ENCODE measurements around the gene PTPN4. TPM values are rescaled to one million over a fixed set of nuclear protein-coding genes. Genes with fewer than 3 reads are reported as not detected.

PTPN4 gene
- total and polyA plus RNA-seq, 2 donors = 4.8 to 58.1 TPM

- Histone ChIP-seq H3K4me3 (ENCODE audit: low read depth, low read length) (no peak overlapping the region), H3K4me1 (ENCODE audit: insufficient read depth) (no peaks in the 10 kb centered on the region), H3K27ac (ENCODE audit: low read depth) (no peak overlapping the region), H3K36me3 (ENCODE audit: insufficient read depth) (no peaks in the 10 kb centered on the region)
- 92% methylated on average over 2 of the region's 2 CpGs for WGBS
- no peak for DNase-seq (ENCODE audit: extremely low spot score)
Measured at GRCh38 chr2:119818792-119819191, 59.1 kb downstream of the PTPN4 start.

- H3K4me3 ChIP-seq (ENCODE audit: low read depth, low read length) = no peak overlapping the region
- no peak overlapping the region for H3K27ac ChIP-seq (ENCODE audit: low read depth)
- H3K36me3 ChIP-seq (ENCODE audit: insufficient read depth) = no peaks in the 10 kb centered on the region
- WGBS = 96% methylated on average over 6 of the region's 6 CpGs
- no peaks in the 10 kb centered on the region for H3K4me1 ChIP-seq (ENCODE audit: insufficient read depth)
- no peak for DNase-seq (ENCODE audit: extremely low spot score)
Measured at GRCh38 chr2:119819846-119820245, 60.1 kb downstream of the PTPN4 start.

- no peaks in the 10 kb centered on the region for H3K4me1 ChIP-seq (ENCODE audit: insufficient read depth)
- no peak for DNase-seq (ENCODE audit: extremely low spot score)
- H3K36me3 ChIP-seq (ENCODE audit: insufficient read depth) = no peaks in the 10 kb centered on the region
- no peak overlapping the region for H3K4me3 ChIP-seq (ENCODE audit: low read depth, low read length)
- no peak overlapping the region for H3K27ac ChIP-seq (ENCODE audit: low read depth)
Measured at GRCh38 chr2:119820275-119820674, 60.6 kb downstream of the PTPN4 start.

- no peak for DNase-seq (ENCODE audit: extremely low spot score)
- Histone ChIP-seq H3K27ac (ENCODE audit: low read depth) (no peak overlapping the region), H3K4me1 (ENCODE audit: insufficient read depth) (no peaks in the 10 kb centered on the region), H3K4me3 (ENCODE audit: low read depth, low read length) (no peak overlapping the region), H3K36me3 (ENCODE audit: insufficient read depth) (no peaks in the 10 kb centered on the region)
- WGBS = 94% methylated on average over 2 of the region's 2 CpGs
Measured at GRCh38 chr2:119821266-119821665, 61.5 kb downstream of the PTPN4 start.

- H3K27ac ChIP-seq (ENCODE audit: low read depth) = no peak overlapping the region
- H3K36me3 ChIP-seq (ENCODE audit: insufficient read depth) = no peaks in the 10 kb centered on the region
- no peak overlapping the region for H3K4me3 ChIP-seq (ENCODE audit: low read depth, low read length)
- WGBS = 46% methylated on average over 7 of the region's 7 CpGs
- peak; percentile 14 for DNase-seq (ENCODE audit: extremely low spot score)
- no peaks in the 10 kb centered on the region for H3K4me1 ChIP-seq (ENCODE audit: insufficient read depth)
Measured at GRCh38 chr2:119823734-119824334, 64.1 kb downstream of the PTPN4 start.

- Histone ChIP-seq H3K36me3 (ENCODE audit: insufficient read depth) (no peaks in the 10 kb centered on the region), H3K27ac (ENCODE audit: low read depth) (no peak overlapping the region), H3K4me3 (ENCODE audit: low read depth, low read length) (no peak overlapping the region), H3K4me1 (ENCODE audit: insufficient read depth) (no peaks in the 10 kb centered on the region)
- no peak for DNase-seq (ENCODE audit: extremely low spot score)
- 70% methylated on average over 5 of the region's 5 CpGs for WGBS
Measured at GRCh38 chr2:119826370-119826961, 66.7 kb downstream of the PTPN4 start.

GRCh38 chr2:119827866-119828507 is 68.3 kb downstream of the PTPN4 start:
- Histone ChIP-seq H3K4me3 (ENCODE audit: low read depth, low read length) (no peak overlapping the region), H3K27ac (ENCODE audit: low read depth) (no peak overlapping the region), H3K36me3 (ENCODE audit: insufficient read depth) (no peaks in the 10 kb centered on the region), H3K4me1 (ENCODE audit: insufficient read depth) (no peaks in the 10 kb centered on the region)
- WGBS = 80% methylated on average over 5 of the region's 5 CpGs
- DNase-seq (ENCODE audit: extremely low spot score) = no peak

- Histone ChIP-seq H3K4me3 (ENCODE audit: low read depth, low read length) (no peak overlapping the region), H3K36me3 (ENCODE audit: insufficient read depth) (no peaks in the 10 kb centered on the region), H3K4me1 (ENCODE audit: insufficient read depth) (no peaks in the 10 kb centered on the region), H3K27ac (ENCODE audit: low read depth) (no peak overlapping the region)
- WGBS = 93% methylated on average over 22 of the region's 22 CpGs
- no peak for DNase-seq (ENCODE audit: extremely low spot score)
Measured at GRCh38 chr2:119836455-119837142, 76.9 kb downstream of the PTPN4 start.

- H3K36me3 ChIP-seq (ENCODE audit: insufficient read depth) = no peaks in the 10 kb centered on the region
- no peak for DNase-seq (ENCODE audit: extremely low spot score)
- H3K27ac ChIP-seq (ENCODE audit: low read depth) = no peak overlapping the region
- H3K4me3 ChIP-seq (ENCODE audit: low read depth, low read length) = no peak overlapping the region
- whole genome bisulfite sequencing = 88% methylated on average over 12 of the region's 12 CpGs
- no peaks in the 10 kb centered on the region for H3K4me1 ChIP-seq (ENCODE audit: insufficient read depth)
Measured at GRCh38 chr2:119837350-119837749, 77.6 kb downstream of the PTPN4 start.

GRCh38 chr2:119837759-119838158 is 78.0 kb downstream of the PTPN4 start:
- Histone ChIP-seq H3K4me1 (ENCODE audit: insufficient read depth) (no peaks in the 10 kb centered on the region), H3K27ac (ENCODE audit: low read depth) (no peak overlapping the region), H3K36me3 (ENCODE audit: insufficient read depth) (no peaks in the 10 kb centered on the region), H3K4me3 (ENCODE audit: low read depth, low read length) (no peak overlapping the region)
- 77% methylated on average over 13 of the region's 13 CpGs for WGBS
- no peak for DNase-seq (ENCODE audit: extremely low spot score)

- DNase-seq (ENCODE audit: extremely low spot score) = no peak
- Histone ChIP-seq H3K36me3 (ENCODE audit: insufficient read depth) (no peaks in the 10 kb centered on the region), H3K4me3 (ENCODE audit: low read depth, low read length) (no peak overlapping the region), H3K27ac (ENCODE audit: low read depth) (no peak overlapping the region), H3K4me1 (ENCODE audit: insufficient read depth) (no peaks in the 10 kb centered on the region)
- 57% methylated on average over 5 of the region's 5 CpGs for WGBS
Measured at GRCh38 chr2:119838179-119838578, 78.5 kb downstream of the PTPN4 start.

- no peaks in the 10 kb centered on the region for H3K36me3 ChIP-seq (ENCODE audit: insufficient read depth)
- H3K27ac ChIP-seq (ENCODE audit: low read depth) = no peak overlapping the region
- DNase-seq (ENCODE audit: extremely low spot score) = no peak
- WGBS = 59% methylated on average over 1 of the region's 1 CpG
- H3K4me1 ChIP-seq (ENCODE audit: insufficient read depth) = no peaks in the 10 kb centered on the region
- H3K4me3 ChIP-seq (ENCODE audit: low read depth, low read length) = no peak overlapping the region
Measured at GRCh38 chr2:119841550-119841949, 81.8 kb downstream of the PTPN4 start.

GRCh38 chr2:119846021-119846420 is 86.3 kb downstream of the PTPN4 start:
- WGBS = 91% methylated on average over 3 of the region's 3 CpGs
- no peaks in the 10 kb centered on the region for H3K36me3 ChIP-seq (ENCODE audit: insufficient read depth)
- H3K4me3 ChIP-seq (ENCODE audit: low read depth, low read length) = no peak overlapping the region
- no peaks in the 10 kb centered on the region for H3K4me1 ChIP-seq (ENCODE audit: insufficient read depth)
- H3K27ac ChIP-seq (ENCODE audit: low read depth) = no peak overlapping the region
- DNase-seq (ENCODE audit: extremely low spot score) = no peak
